Activated naive CD8-positive, alpha-beta T cell treated with anti-CD3 and anti-CD28 coated beads, Interleukin-2, amount 50 U/mL, for 16 hours (primary cell): ENCODE measurements around the gene INPPL1.
"Not testable (repeated sequence)": the region's sequence is repeated elsewhere in the genome, so short reads cannot be mapped to it uniquely, and the experiment has no call there.

ENCODE experiments used
- DNase-seq: peaks from one replicate; pipeline ENCODE4 v3.0.0-alpha.2; 2020; ENCODE audit warnings: low read depth, low spot score

The INPPL1 gene

DNA sequence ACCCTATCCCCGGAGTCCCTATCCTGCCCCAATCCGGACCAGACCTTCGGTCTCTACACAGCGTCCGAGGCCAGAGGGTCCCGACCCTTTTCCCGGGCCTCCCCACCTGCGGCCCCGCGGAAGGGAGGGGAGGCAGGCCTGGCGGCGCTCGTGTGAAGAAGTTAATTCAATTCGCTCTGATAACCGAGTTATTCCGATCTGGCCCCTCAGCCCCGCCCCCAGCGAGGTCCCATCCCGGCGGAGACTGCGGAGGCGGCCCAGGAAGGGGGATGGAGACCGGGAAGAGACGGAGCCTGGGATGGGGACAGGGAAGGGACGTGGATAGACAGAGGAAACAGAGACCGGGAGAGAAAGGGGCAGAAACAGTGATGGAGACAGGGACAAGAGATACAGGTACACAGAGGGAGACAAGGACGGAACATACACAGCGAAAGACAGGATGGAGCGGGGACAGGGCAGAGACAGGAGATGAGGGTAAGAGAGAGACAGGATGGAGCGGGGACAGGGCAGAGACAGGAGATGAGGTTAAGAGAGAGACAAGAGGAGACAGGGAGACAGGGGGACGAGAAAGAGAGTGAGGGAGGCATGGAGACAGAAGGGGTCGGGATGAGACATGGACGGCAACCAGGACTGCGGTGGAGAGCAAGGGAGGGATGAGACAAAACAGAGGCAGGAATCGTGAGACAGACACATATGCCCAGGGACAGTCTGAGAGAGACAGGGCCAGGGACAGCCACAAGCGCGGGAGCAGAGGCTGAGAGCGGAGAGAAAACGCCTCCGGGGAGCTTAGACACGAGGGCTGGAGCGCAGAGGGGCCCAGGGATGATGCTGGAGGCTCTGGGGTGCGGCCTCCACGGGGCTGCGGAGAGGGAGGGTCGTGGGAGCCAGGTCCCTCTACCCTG lies 20.0 kb downstream of the INPPL1 start:
- no peak for DNase-seq

DNA sequence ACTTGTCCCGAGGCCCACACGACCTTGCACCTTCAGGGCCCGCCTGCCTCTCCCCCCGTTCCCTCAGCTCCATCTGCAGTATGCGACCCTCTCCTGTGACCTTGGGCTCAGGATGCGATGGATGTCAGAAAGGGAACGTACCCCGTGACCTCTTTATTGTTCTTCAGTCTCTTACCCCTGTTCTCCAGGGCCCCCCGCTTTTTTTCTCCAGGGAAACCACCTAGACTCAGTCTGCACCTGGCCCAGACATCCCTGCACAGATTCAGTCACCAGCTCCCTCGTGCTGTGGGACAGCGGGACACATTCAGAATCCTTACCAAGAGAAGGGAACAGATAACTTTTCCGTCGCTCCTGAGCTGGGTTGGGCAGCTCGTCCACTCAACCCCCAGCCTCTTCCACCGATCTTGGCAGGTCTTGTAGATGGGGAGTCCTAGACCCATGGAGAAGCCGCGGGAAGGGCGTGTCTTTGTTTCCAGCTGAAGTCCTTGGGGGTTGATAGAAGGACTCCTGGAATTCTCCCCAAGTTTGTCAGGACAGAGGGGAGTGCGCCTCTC lies 20.8 kb downstream of the INPPL1 start:
- DNase-seq = no peak

DNA sequence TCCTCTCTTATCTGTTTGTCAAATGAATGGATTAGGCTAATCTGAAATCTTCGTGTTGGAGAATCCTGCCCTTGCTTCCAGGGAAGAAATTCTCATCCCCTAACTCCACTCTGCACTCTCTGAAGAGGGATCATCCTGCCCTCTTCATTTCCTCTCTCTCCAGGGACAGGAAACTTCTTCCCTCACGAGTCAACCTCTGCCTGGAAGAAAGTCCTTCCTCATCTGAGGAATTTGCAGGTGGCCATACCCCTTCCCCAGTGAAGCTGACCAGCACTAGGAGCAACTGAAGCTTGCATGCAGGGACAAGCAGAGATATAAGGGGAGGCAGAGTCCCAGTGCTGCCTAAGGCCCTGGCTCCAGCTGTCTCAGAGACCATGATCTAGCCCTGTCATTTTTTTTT lies 23.0 kb downstream of the INPPL1 start:
- DNase-seq = no peak

DNA sequence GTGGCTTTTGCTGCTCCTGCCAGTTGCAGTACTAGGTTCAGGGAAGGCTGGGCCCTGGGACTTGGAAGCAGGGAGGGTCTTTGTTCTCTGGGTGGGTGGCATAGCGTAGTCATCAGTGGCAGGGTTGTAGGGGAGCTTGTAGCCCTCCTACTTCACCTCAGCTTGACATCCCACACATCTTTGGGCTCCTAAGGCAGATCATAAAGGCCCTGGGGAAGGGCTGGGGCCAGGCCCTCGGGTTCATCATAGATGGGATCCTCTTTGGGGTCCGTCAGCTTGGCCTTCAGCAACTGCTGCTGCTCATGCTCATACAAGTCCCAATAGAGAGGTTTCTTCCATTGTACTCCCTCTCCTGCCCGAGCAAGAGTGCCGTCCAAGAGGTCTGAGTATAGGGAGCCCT lies 25.4 kb downstream of the INPPL1 start:
- no peak for DNase-seq

DNA sequence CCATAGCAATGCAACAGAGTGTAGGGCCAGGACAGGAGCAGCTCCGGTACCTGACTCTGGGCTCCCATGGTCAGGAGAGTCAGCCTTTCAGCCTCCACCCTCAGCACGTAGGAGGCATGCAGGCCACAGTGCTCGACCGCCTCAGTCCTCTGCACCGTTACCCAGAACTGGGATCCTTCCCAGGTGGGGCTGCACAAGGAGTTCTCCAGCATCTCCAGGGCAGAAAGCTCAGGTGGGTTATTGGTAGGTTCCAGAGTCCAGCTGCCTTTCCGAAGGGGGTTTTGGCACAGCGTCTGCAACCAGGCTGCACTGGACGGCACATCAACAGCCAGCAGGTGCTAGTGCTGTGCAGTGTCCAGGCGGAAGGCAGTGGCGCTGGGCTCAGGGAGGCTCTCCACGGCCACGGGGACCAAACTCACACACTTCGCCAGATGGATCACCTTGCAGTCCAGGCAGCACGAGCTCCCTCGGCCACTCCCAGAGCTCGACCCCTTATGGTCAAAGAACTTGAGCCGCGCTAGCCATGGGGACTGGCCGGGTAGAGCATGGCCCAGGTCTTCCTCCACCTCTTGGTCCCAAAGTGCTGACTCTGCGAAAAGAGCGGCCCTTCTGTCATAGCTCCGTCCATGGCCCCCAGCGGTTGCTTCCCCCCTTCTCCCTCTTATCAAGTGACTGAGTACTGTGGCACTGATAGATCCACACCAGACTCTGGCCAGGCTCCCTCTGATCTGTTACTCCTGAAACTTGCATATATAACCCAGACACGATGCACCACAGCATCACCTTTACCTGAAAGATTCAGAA lies 26.3 kb downstream of the INPPL1 start:
- no peak for DNase-seq

DNA sequence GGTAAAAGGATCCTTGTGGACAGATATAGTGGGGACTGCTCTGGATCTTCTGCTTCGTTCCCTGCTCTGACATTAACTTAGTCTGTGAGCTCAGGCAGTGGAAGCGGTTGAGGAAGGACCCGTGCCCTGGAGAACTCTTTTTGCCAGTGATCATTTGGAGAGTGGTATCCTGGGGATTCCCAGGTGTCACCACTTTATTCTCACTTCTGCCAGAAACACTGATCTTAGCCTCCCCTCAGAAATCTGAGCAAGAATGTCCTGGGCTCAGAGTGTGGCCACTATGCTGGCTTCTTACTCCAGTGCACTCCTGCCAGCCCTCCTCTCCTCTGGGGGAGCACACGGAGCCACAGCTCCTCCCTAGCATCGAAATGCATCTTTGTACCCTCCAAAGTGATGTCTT lies 27.0 kb downstream of the INPPL1 start:
- no peak for DNase-seq

DNA sequence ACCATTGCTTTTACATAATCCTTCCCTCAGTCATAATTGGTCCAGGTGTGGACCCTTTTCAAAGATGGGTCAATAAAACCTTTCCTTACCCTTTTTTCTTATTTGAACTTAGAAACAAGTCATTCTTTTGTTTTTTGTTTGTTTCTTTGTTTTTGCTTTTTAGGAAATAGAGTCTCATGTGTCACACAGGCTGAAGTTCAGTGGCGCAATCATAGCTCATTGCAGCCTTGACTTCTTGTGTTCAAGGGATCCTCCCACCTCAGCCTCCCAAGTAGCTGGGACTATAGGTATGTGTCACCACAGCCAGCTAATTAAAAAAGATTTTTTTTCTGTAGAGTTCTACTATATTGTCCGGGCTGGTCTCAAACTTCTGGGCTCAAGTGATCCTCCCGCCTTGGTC lies 28.8 kb downstream of the INPPL1 start:
- DNase-seq = no peak

DNA sequence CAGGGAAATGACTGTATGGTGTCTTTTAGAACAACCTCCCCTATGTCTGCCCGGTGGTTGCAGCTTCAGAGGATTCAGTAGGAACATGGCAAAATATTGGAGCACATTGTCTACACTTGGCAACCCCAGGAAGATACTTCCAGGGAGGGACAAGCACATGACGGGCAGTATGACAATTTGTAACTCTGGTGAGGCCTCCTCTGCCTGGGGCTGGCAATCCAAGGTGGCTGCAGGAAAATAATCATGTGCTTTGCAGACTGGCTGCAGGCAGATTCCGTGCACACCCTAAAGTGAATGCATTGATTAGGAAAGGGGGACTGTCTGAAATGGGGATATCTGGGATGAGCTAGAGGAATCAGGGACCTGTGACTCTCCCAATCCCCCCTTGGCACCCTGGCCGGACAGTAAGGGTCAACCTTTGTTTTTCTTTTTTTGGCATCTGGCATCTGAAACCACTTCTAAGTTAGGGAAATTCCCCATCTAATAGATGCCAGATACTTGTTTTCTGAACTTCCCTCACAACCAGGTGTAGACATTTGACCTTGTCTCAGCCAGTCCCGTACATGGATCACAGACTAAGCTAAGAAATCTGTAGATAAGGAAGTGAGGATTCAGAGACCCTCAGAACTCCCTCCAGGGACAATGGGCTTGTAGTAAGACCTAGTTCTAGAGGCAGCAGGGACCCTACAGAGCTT lies 29.9 kb downstream of the INPPL1 start:
- no peak for DNase-seq

DNA sequence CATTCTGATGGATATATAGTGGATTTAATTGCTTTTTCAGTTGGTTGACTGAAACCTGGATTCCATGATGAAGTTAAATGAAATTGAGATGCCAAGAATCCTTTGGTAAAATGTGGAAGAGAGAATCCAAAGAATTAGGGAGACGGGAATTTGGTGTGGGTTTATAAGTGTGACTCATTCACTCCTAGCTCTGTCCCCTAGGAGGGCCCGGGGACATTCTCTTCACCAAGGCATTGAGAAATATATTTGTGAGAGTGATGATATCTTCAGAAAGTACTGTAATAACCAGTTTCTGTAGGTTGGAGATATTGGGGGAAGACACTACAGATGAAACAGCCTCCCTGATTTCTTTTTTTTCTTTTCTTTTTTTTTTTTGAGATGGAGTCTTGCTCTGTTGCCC lies 33.0 kb downstream of the INPPL1 start:
- no peak for DNase-seq

DNA sequence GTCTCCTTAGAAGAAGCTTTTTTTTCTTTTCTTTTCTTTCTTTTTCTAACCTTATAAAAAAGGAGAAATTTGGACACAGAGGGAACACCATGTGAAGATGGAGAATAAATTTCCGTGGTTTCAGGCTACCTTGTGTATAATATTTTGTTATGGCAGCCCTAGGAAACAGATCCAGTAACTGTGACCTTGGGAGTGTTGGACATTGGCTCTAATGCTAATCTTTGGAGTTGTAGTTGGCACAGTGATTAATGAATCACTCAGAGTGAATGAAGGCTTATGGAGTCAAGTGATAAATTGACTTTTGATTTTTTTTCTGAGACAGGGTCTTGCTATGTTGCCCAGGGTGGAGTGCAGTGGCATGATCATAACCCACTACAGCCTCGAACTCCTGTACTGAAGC lies 34.9 kb downstream of the INPPL1 start:
- no peak for DNase-seq

DNA sequence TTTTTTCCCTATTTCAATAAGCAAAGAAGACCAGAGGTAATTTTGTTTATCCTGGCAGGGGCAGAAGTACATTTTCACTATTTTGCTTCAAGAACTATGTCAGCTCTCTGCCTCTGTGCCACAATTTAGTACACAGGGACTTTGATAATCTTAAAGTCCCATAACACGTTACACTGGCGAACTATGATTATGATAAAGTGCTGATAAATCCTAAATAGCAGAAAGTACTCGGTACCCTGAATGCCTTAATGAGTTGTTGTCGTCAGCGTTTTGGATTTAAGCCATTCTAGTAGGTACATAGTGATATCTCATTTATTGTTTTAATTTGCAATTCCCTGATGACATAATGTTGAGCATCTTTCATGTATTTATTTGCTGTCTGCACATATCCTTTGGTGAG lies 36.0 kb downstream of the INPPL1 start:
- DNase-seq = no peak

DNA sequence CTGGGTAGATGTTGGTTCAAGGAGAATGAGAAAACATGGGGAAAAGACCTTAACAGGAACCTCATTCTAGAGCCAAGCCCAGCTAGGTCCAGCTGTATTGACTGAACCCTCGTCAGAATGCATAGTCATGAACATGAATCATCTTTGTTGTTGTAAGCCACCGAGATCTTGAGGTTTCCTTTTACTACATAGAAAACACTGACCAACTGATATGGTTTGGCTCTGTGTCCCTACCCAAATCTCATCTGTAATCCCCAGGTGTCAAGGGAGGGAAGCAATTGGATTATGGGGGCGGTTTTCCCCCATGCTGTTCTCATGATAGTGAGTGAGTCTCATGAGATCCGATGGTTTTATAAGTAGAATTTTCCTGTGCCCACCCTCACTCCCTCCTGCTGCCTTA lies 38.8 kb downstream of the INPPL1 start:
- DNase-seq = no peak

DNA sequence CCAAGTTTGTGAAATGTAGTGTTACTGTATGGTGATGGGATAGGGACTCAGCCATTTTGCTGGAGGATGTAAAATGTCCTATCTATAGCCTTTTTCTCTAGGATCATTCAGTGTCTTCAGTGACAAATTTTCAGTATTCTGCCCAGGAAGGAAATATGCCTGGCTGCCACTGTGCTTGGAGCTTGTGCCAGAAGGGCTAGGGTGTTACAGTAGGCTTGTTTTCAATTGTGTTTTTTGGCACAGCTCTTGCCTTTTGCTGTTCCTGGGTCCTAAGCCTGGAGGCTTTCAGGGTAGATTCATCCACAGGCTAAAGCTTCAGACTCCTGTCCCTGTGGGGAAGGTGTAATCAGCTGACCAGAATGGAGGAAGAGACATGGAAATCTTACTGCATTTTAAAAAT lies 41.4 kb downstream of the INPPL1 start:
- no peak for DNase-seq

DNA sequence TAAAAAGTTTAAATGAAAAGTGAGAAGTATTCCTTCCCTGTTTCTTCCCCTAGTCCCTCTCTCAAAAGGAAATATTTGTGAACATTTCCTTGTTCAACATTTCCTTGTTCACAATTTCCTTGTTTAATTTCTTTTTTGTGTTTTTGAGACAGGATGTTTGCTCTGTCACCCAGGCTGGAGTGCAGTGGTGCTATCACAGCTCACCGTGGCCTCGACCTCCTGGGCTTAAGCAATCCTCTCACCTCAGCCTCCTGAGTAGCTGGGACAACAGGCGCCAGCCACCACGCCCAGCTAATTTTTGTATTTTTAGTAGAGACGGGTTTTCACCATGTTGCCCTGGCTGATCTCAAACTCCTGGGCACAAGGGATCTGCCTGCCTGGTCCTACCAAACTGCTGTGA lies 42.4 kb downstream of the INPPL1 start:
- not testable (repeated sequence) for DNase-seq

DNA sequence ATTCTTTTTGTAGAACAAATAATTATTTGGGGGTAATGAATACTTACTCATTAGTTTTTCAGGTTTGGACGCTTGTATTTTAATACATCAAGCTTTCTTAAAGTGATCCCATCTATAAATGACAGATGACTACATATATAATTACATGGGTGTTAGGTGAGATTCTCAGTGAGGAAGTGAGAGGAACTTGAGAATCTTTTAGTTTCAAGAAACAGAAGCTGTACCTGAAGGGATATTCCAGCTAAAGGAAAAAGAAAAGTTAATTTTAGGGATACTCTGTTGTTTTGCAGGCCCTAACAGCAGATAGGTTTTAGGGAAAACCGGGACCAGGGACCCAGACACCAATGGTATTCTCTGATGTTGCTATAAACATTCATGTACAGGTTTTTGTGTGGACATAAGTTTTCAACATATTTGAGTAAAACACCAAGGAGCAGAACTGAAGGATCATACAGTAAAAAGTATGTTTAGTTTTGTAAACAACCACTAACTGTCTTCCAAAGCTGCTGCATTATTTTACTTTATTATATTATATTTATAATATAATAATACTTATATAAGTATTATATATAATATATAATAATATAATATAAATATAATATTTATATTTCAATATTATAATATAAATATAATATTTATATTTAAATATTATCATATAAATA lies 43.5 kb downstream of the INPPL1 start:
- no peak for DNase-seq

DNA sequence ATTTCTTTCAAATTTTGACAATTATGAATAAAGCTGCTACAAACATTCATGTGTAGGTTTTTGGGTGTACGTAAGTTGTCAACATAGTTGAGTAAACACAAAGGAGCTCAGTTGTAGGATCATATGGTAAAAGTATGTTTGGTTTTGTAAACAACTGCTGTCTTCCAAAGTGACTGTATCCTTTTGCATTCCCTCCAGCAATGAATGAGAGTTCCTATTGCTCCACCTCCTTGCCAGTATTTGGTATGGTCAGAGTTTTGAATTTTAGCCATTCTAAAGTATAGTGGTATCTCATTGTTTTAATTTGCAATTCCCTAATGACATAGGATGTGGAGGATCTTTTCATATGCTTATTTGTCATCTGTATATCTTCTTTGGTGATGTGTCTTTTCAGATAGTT lies 47.4 kb downstream of the INPPL1 start:
- no peak for DNase-seq

DNA sequence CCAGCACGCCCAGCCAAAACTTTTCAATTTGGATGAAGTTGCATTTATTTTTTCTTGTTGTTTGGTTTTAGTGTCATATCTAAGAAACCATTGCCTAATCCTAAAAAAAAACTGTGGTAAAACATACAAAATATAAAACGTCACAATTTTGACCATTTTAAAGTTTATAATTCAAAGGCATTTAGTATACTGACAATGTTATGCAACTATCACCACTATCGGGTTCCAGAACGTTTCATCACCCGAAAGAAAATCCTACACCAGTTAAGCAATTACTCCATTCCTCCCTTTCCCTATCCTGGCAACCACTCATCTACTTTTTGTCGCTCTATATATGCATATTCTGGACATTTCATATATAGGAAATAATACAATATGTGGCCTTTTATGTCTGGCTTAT lies 49.9 kb downstream of the INPPL1 start:
- DNase-seq = no peak

DNA sequence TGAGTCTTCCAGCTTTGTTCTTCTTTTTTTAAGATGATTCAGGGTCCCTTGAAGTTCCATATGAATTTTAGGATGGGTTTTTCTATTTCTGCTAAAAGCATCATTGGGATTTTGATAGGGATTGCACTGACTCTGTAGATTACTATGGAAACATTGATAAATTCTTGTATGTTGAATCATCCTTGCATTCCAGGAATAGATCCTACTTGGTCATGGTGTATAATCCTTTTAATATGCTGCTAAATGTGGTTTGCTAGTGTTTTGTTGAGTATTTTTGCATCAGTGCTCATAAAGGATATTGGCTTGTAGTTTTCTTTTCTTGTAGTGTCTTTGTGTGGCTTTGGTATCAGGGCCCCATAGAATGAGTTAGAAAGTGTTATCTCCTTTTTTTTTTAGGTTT lies 54.3 kb downstream of the INPPL1 start:
- no peak for DNase-seq

DNA sequence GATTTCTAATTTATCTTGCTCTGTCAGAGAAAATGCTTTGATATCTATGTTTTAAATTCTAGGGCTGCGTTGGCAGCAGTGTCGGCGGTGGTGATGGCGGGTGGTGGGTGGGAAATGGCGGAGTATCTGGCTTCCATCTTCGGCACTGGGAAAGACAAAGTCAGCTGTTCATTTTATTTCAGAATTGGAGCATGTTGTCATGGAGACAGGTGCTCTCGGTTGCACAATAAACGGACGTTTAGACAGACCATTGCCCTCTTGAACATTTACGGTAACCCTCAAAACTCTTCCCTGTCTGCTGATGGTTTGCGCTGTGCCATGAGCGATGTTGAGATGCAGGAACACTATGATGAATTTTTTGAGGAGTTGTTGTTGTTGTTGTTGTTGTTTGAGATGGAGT lies 55.5 kb downstream of the INPPL1 start:
- DNase-seq = no peak

DNA sequence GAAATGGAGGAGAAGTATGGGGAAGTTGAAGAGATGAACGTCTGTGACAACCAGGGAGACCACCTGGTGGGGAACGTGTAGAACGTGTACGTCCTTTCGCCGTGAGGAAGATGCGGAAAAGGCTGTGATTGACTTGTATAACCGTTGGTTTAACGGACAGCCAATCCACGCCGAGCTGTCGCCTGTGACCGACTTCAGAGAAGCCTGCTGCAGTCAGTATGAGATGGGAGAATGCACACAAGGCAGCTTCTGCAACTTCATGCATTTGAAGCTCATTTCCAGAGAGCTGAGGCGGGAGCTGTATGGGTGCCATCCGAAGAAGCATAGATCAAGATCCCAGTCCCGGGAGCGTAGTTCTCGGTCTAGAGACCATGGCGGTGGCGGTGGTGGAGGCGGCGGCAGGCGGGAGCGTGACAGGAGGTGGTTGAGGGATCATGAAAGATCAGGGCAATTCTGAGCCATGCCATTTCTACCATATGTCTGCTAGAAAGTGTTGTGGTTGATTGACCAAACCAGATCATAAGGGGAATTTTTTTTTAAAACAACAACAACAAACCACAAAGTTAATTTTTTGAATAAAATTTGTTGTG lies 56.3 kb downstream of the INPPL1 start:
- DNase-seq = no peak

DNA sequence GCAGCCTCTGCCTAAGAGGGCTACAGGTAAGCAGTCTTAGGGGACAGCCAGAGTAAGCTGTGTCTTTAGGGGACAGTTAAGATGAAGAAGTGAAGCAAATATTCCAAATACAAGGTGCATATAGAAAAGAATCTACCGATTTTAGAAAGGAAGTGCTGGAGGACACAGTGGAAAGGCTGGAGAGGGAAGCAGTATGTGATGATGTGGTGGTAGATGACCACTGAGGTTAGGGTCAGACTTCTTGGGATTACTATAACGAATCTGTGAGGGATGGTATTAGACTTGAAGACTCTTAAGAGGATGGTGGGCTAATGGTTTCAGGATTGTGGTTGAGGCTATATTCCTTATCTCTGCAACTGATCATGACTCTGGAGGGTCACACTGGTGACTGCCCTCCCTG lies 59.4 kb downstream of the INPPL1 start:
- DNase-seq = no peak
